ENCODE results near the gene MAD1L1.

The MAD1L1 gene

GRCh38 chr7:2120251-2120660, 112.5 kb downstream of the MAD1L1 start:
- H3K4me3 ChIP-seq (ENCODE audit: low read depth, low read length), result no peak overlapping the region

DNA sequence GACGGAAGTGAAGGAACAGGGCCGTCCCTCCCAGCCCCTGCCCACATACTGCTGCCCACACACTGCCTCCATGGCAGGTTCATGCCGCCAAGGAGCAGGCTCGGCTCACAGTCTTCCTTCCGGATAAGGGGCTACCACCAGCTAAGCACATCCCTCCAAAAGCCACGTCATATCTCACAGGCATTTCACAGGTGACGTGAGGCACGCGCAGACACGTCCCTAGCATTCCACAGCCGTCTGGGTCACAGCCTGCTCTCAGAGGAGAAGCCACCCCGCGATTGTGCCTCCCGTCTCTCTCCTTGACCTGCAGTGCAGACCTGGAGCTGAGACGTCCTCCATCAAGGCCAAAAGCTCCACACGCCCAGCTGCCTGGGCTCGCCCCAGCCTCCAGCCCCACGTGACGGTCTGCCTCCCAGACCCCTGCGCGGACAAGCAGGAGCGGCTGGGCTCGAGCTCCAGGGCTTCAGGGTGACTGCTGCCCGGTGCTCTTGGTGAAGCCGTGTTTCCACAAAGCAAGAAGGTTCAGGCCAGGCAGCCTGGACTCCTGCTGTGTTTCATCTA, 114.0 kb downstream of the MAD1L1 start:
- no peak for TF ChIP-seq CTCF (IDR thresholded peaks at IDR 0.05; ENCODE audit: borderline replicate concordance, insufficient read depth, low read depth, low read length)
- H3K4me3 ChIP-seq (ENCODE audit: low read depth, low read length), result no peak overlapping the region

More at GRCh38 chr7:2120251-2120660, 112.5 kb downstream of the MAD1L1 start:
- no peak for TF ChIP-seq CTCF (IDR thresholded peaks at IDR 0.05; ENCODE audit: borderline replicate concordance, insufficient read depth, low read depth, low read length)

DNA sequence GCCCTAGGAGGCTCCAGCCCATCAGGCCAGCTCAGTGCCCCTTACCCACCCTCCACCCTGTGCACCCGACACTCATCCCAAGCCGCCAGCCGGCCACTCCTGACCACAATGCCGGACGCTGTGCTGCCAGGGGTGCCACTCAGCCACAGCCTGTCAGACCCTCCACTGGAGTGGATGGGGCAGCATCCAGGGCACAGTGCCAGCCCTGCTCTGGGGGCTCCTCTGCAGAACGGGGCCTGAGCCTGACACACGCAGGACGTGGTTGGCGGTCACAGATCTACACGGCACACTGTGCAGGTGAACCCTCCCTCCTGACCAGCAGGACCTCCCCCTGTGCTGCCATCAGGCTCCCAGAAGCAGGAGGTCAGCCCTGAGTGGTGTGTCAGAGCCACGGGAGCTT, 114.7 kb downstream of the MAD1L1 start:
- TF ChIP-seq CTCF (IDR thresholded peaks at IDR 0.05; ENCODE audit: borderline replicate concordance, insufficient read depth, low read depth, low read length), result no peak
- H3K4me3 ChIP-seq (ENCODE audit: low read depth, low read length), result no peak overlapping the region

DNA sequence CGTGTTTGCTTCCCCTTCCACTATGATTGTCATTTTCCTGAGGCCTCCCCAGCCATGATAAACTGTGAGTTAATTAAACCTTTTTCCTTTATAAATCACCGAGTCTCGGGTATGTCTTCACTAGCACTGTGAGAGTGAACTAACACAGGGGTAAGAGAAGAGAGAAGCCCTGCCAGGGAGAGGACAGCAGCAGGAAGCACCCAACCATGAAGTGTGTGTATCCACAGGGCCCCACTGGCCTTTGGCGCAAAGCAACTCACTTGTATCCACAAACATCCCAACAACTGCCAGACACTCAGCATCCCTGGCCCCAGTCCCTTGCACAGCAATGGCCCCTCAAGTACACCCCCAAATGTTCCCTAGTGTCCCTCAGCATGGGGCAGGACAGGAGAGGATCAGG, 115.1 kb downstream of the MAD1L1 start:
- TF ChIP-seq CTCF (IDR thresholded peaks at IDR 0.05; ENCODE audit: borderline replicate concordance, insufficient read depth, low read depth, low read length), result no peak

DNA sequence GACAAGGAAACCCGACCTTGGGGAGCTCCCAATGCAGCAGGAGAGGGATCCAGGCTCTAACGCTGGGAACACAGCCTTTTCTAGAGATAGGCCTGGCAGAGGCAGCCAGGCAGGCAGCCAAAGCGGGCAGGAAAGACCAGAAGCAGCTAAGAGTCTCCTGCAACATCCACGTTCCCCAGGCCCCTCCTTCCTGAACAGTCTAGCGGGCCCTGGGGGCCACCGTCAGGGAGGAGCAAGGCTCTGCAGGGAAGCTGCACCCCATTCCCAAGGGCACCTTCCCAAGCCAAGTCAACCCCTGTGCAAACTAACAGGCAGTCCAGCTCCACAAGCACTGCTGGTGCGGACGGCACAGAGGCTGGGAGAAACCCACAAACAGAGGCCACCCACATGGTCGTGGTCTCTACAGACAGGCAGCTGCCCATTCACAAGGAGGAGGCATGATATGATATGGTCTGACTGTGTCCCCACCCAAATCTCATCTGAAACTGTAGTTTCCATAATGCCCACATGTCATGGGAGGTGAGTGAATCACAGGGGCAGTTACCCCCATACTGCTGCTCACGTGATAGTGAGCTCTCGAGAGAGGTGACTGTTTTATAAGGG, 115.7 kb downstream of the MAD1L1 start:
- no peak overlapping the region for H3K4me3 ChIP-seq (ENCODE audit: low read depth, low read length)
- no peak for TF ChIP-seq CTCF (IDR thresholded peaks at IDR 0.05; ENCODE audit: borderline replicate concordance, insufficient read depth, low read depth, low read length)

More for the DNA sequence above, 115.1 kb downstream of the MAD1L1 start:
- no peak overlapping the region for H3K4me3 ChIP-seq (ENCODE audit: low read depth, low read length)

- no peak overlapping the region for H3K4me3 ChIP-seq (ENCODE audit: low read depth, low read length)
- TF ChIP-seq CTCF (IDR thresholded peaks at IDR 0.05; ENCODE audit: borderline replicate concordance, insufficient read depth, low read depth, low read length), result no peak
Observed at GRCh38 chr7:2116448-2116810, 116.3 kb downstream of the MAD1L1 start.

DNA sequence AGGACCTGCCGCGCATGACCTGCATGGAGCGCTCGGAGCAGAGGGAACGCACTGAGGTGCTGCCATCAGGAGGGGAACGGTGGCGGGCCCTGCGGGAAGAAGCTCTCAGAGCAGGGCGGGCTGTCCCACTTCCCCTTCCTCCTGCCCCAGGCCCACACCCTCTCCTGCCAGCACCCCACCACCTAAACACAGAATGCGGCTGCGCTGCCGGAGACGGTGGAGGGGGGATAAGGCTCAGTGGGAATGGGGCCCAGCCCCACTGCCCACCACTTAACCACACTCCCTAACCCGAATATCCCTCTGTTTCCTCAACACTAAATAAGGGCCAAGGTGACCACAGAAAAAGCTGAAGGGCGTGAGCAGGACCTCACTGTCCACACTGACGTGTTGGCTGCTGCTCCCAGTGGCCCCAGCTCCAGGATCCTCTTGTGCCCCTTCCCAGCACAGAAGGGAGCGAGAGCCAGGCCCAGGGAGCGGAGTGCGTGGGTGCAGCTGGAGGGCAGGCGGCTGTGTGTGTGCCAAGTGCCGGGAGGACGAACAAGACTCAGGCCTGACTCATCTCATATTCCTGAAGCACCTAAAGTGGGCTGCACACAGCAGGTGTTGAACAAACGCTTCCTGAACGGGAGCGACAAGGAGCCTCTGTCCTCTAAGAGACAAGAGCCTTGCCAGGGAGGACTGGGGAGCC, 116.8 kb downstream of the MAD1L1 start:
- H3K4me3 ChIP-seq (ENCODE audit: low read depth, low read length), result no peak overlapping the region
- TF ChIP-seq CTCF (IDR thresholded peaks at IDR 0.05; ENCODE audit: borderline replicate concordance, insufficient read depth, low read depth, low read length), result no peak
